HL-60/S4 treated with phorbol 12-myristate 13-acetate at 8.2 ng/mL for 4 days and 3 days (cell line): ENCODE measurements around the gene IL36G.

Experiments used
- in situ Hi-C: fragments of 300-500 bp; cut with MboI; formaldehyde crosslinking; loops from 2 replicates; pipeline ENCODE4 v1.15.0; 2022; ENCODE audit warnings: low sequenced_read_pairs

Gene IL36G

GRCh38 chr2:113015655-113016054 lies 37.8 kb downstream of the IL36G start:
- in situ Hi-C loops: no loop called here

DNA sequence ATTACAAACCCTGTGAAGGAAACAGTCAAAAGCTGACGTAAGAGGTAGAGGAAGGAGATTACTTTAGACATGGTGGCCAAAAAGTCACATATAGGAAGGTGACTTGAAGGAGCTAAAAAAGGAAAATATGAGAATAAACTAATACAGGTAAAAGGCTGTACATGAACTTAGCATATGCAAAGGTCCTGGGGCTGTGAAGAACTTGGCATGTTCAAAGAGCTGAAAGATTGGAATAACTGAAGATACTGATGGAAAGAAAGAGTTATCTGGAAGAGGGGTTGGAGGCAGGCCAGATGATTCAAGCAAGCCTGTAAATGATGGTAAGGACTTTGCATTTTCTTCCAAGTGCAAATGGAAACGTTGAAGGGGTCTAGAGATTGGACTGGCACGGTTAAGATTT lies 40.7 kb downstream of the IL36G start:
- in situ Hi-C loops: no loop called here

DNA sequence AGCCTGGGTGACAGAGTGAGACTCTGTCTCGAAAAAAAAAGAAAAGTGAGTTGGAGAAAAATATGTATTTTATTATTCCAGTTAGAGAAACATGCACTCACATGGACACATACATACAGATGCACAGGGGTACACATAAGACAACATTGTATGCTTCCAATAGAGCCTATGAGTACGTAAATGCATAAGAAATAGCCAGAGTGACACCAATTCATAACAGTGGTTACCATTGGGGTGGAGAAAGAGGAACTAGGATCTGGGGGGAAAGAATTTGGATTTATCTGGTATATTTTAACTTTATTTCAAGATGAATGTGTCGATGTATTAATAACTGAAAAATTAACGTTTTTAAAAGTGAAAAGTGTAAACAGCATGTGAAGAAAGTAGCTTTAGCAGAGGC lies 43.5 kb downstream of the IL36G start:
- in situ Hi-C loops: no loop called here

DNA sequence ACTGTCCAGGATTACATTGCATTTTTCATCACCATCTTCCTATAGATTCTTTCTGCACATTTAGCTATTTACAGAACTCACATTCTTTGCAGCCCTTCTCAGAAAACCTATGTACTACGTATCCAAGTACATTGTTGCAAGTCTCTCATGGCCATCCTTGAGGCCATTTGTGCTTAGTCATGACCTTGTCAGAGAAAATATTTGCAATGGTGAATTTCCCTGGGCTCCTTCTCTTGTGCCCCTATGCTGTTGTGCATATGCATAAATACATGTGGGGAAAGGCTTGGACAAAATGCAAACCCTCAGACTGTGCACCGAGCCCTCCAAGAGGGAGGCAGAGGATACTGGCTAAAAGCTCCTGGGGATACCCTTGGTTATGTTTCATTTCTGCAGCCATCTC lies 47.0 kb downstream of the IL36G start:
- in situ Hi-C loops: no loop called here

- in situ Hi-C loops: no loop called here
Observed at GRCh38 chr2:113025737-113026136, 47.9 kb downstream of the IL36G start.

- in situ Hi-C loops: no loop called here
Observed at GRCh38 chr2:113027691-113028090, 49.9 kb downstream of the IL36G start.

GRCh38 chr2:113028112-113028511 lies 50.3 kb downstream of the IL36G start:
- in situ Hi-C loops: no loop called here

- in situ Hi-C loops: no loop called here
Observed at GRCh38 chr2:113032737-113033136, 54.9 kb downstream of the IL36G start.

DNA sequence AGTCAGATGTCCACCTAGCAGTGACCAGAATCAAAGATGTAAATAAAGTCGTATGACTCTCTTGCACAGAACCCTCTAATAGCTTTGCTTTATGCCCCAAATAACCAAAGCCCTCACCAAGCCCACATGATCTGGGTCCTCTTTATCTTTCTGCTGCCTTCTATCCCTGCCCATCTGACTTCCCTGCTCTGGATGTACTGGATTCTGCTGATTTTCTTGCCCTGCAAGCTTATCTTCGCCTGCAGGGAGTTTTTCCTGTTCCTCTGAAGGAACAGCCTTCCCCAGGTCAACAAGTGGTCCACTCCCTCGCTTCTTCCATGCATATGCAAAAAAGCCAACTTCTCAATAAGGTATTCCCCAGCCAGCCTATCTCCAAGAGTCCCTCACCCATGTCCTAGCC lies 56.2 kb downstream of the IL36G start:
- in situ Hi-C loops: no loop called here
